GM12873 (cell line): ENCODE measurements around the gene KCNH3.

ENCODE experiments used
- TF ChIP-seq, protein P1 (sequence below): IDR thresholded peaks from 2 replicates; pipeline ENCODE4 v1.5.1; 2012; ENCODE audit warnings: low read depth, mild to moderate bottlenecking, moderate library complexity, low read length, control low read depth; ENCODE audit not compliant: insufficient read depth; ENCODE audit errors: missing control alignments

The KCNH3 gene

DNA sequence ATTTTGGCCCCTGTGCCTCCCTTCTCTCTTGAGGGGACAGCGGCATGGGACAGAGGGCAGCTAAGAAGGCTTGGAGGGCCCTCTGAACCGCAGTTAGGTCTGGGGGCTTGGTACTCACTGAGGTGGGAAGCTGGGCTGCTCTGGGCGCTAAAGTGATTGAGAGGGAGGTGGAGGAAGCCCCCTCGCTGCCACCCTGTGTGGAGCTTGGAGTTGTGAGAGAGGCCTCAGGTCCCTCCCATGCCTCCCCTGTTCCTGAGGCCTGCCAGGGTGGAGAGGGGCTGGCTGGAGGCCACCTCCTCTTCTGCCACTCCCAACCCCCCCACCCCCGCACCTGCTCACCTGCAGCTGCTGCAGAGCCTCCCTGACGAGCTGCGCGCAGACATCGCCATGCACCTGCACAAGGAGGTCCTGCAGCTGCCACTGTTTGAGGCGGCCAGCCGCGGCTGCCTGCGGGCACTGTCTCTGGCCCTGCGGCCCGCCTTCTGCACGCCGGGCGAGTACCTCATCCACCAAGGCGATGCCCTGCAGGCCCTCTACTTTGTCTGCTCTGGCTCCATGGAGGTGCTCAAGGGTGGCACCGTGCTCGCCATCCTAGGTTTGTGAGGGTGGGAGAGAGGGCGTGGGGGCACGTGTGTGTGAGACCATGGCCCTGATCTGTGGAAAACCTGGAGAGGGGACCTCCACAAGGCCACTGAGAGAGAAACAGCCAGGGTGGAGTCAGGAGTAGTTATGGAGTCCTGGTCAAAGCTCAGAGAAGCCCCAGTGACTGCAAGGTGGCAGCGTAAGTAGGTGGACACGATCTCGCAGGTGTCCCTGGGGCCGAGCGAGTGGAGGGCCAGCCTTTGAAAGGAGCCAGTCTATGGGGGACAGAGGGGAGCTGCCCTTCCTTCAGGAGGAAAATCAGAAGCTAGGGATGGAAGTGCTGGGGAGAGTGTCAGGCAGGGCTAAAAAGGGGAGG is 11.2 kb downstream of the KCNH3 start:
- TF ChIP-seq, protein P1, sequence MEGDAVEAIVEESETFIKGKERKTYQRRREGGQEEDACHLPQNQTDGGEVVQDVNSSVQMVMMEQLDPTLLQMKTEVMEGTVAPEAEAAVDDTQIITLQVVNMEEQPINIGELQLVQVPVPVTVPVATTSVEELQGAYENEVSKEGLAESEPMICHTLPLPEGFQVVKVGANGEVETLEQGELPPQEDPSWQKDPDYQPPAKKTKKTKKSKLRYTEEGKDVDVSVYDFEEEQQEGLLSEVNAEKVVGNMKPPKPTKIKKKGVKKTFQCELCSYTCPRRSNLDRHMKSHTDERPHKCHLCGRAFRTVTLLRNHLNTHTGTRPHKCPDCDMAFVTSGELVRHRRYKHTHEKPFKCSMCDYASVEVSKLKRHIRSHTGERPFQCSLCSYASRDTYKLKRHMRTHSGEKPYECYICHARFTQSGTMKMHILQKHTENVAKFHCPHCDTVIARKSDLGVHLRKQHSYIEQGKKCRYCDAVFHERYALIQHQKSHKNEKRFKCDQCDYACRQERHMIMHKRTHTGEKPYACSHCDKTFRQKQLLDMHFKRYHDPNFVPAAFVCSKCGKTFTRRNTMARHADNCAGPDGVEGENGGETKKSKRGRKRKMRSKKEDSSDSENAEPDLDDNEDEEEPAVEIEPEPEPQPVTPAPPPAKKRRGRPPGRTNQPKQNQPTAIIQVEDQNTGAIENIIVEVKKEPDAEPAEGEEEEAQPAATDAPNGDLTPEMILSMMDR, result no peak

DNA sequence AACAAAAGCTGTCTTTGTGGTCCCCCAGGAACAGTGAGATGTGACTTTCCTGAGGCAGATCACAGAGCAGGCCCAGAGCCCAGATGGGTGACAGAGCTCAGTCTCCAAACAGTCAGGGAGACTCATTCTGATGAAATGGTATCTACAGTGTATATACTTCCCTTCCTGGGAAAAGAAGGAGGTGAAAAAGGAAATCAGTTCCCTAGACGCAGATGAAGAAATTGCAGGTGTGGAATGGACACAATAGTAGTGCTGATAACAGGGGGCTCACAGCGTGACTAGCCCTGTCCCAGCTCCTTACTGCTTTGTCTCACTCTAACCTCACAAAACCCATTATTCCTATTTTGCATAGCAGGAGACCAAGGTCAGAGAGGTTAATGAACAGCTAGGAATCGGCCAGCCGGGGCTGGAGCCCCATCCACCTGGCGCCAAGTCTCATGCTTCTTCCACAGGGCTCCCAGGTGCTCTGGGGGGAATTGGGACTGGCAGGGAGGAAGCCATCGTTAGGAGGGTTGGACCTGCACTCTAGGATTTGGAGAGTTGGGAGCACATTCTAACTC is 11.9 kb downstream of the KCNH3 start:
- TF ChIP-seq, protein P1, result no peak

- TF ChIP-seq, protein P1, result no peak
Measured at GRCh38 chr12:49552014-49552413, 13.2 kb downstream of the KCNH3 start.

DNA sequence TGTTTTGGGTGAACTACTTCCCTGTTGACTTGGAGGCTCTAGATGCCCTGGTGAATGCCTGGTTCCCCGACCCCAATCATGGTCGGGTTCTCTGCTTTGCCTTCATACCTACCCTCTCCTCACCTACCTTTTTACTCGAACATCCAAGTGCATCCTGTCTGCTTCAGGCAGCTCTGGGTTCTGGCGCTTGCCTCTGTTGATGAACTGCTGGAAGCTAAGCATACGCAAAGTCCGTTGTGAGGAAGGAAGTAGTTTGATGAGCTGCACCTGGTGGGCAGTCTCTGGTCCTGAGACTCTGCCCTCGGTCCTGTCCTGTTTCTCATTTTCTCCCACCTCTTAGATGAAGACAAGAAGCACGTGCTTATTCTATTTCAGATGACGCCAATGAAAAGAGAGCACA is 13.6 kb downstream of the KCNH3 start:
- TF ChIP-seq, protein P1, result no peak

- TF ChIP-seq, protein P1, result no peak
Measured at GRCh38 chr12:49552899-49553298, 14.1 kb downstream of the KCNH3 start.

- TF ChIP-seq, protein P1, result peak; percentile 58
Measured at GRCh38 chr12:49553512-49554088, 14.8 kb downstream of the KCNH3 start.

GRCh38 chr12:49554266-49554665 is 15.4 kb downstream of the KCNH3 start:
- TF ChIP-seq, protein P1, result no peak
